Vein endothelial cell (primary cell): ENCODE measurements around the gene APBB3. TPM values are rescaled to one million over a fixed set of nuclear protein-coding genes. Genes with fewer than 3 reads are reported as not detected.

Experiments
- small RNA-seq: library from RNA; depleted of rRNA; stranded (forward); fragments of <200 nt; gene quantifications from one replicate; pipeline ENCODE3, GENCODE V24; 2012
- total RNA-seq: library from RNA; depleted of rRNA; stranded (reverse); fragments of >200 nt; gene quantifications from 2 replicates; pipeline ENCODE4 v1.2.3, GENCODE V29; 2012

Gene APBB3
- total RNA-seq = 7.3 and 9.5 TPM in 2 replicates

GRCh38 chr5:140564196-140565023 lies at the start of gene APBB3, which contains the start of gene SLC35A4:
Gene APBB3 (minus strand): TSS chr5:140564598. CDS start chr5:140564245, 353 bp downstream.
Gene SLC35A4 (plus strand): TSS chr5:140564828. CDS start chr5:140567170, 2,342 bp downstream.

GRCh38 chr5:140557136-140557805 lies 7.1 kb downstream of the APBB3 start, which contains the start of gene SRA1:
Gene SRA1 (minus strand): TSS chr5:140557473. CDS start chr5:140557452, 21 bp downstream.

GRCh38 chr5:140547508-140548299 lies 16.7 kb downstream of the APBB3 start, which contains the start of gene EIF4EBP3:
Gene EIF4EBP3 (plus strand): TSS chr5:140547662. CDS start chr5:140547738, 76 bp downstream.

Small RNA genes lying within 50 kb of the gene (small RNA-seq; reads per million reads assigned to genes)
- gene RF00279 (not detected), gene RF00443 (not detected)

Other genes starting within 250 kb of the APBB3 start
- 30.1 and 43.6 TPM in 2 replicates for gene HBEGF, start 218.0 kb downstream of the APBB3 start, total RNA-seq
- gene SLC4A9, start 204.4 kb downstream of the APBB3 start, total RNA-seq = not detected in 2 replicates
- gene ANKHD1, start 162.8 kb downstream of the APBB3 start, total RNA-seq = 74.1 and 79.5 TPM in 2 replicates
- 0.38 and 1.3 TPM in 2 replicates for gene EIF4EBP3, start 16.9 kb downstream of the APBB3 start, total RNA-seq
- gene SRA1, start 7.1 kb downstream of the APBB3 start, total RNA-seq = 21.2 and 23.5 TPM in 2 replicates
- 24.8 and 30.7 TPM in 2 replicates for gene SLC35A4, start 230 bp upstream of the APBB3 start, total RNA-seq
- 0.57 TPM in 1 of 2 replicates, not detected in the other for gene CD14, start 68.6 kb upstream of the APBB3 start, total RNA-seq
- 9.8 and 20.6 TPM in 2 replicates for gene TMCO6, start 74.9 kb upstream of the APBB3 start, total RNA-seq
- gene NDUFA2, start 83.0 kb upstream of the APBB3 start, total RNA-seq = 24.4 and 30.4 TPM in 2 replicates
- 72.5 and 85.6 TPM in 2 replicates for gene IK, start 83.2 kb upstream of the APBB3 start, total RNA-seq
- gene WDR55, start 100.3 kb upstream of the APBB3 start, total RNA-seq = 28.4 and 28.8 TPM in 2 replicates
- gene DND1, start 109.0 kb upstream of the APBB3 start, total RNA-seq = 0.38 TPM in 1 of 2 replicates, not detected in the other
- gene HARS1, start 126.8 kb upstream of the APBB3 start, total RNA-seq = 48.7 and 60.9 TPM in 2 replicates
- 31.7 and 39.1 TPM in 2 replicates for gene HARS2, start 126.9 kb upstream of the APBB3 start, total RNA-seq
- 25.2 and 32.4 TPM in 2 replicates for gene ZMAT2, start 135.8 kb upstream of the APBB3 start, total RNA-seq
- not detected in 2 replicates for gene PCDHA1, start 221.5 kb upstream of the APBB3 start, total RNA-seq
- under 0.01 TPM in 1 of 2 replicates, not detected in the other for gene PCDHA2, start 230.3 kb upstream of the APBB3 start, total RNA-seq
- under 0.01 and 0.19 TPM in 2 replicates for gene PCDHA3, start 236.5 kb upstream of the APBB3 start, total RNA-seq
- gene PCDHA4, start 242.5 kb upstream of the APBB3 start, total RNA-seq = 0.10 and 0.33 TPM in 2 replicates